Mesodermal cell (in vitro differentiated cells): ENCODE data around the gene SKOR1.

ENCODE experiments used
- H3K27ac ChIP-seq: 2 replicates; pipeline ENCODE4 v1.7.0; 2013; ENCODE audit warnings: mild to moderate bottlenecking, low read depth, low read length, moderate library complexity; ENCODE audit not compliant: severe bottlenecking
- H3K36me3 ChIP-seq: 2 replicates; pipeline ENCODE4 v1.7.1; 2013; ENCODE audit warnings: mild to moderate bottlenecking, low read length, moderate library complexity; ENCODE audit not compliant: control insufficient read depth, insufficient read depth
- H3K4me1 ChIP-seq: one replicate; pipeline ENCODE4 v1.7.1; 2013; ENCODE audit warnings: mild to moderate bottlenecking, low read length; ENCODE audit not compliant: insufficient read depth, control insufficient read depth, poor library complexity, severe bottlenecking
- H3K4me3 ChIP-seq: 2 replicates; pipeline ENCODE4 v1.7.0; 2013; ENCODE audit warnings: low read length, control low read depth, mild to moderate bottlenecking; ENCODE audit not compliant: insufficient read depth, poor library complexity, severe bottlenecking; ENCODE audit errors: extremely low read depth
- H3K9me3 ChIP-seq: 2 replicates; pipeline ENCODE4 v1.7.1; 2013; ENCODE audit warnings: mild to moderate bottlenecking, low read length, moderate library complexity; ENCODE audit not compliant: control insufficient read depth
- WGBS, 2 experiments: methylation state at CpG; one replicate each; pipeline ENCODE4 v1.1.5; 2013; ENCODE audit warnings: missing lambda C conversion rate in 2 of 2; ENCODE audit not compliant: insufficient coverage in 2 of 2; 5-methylcytosine and 5-hydroxymethylcytosine counted together

SKOR1 gene

DNA sequence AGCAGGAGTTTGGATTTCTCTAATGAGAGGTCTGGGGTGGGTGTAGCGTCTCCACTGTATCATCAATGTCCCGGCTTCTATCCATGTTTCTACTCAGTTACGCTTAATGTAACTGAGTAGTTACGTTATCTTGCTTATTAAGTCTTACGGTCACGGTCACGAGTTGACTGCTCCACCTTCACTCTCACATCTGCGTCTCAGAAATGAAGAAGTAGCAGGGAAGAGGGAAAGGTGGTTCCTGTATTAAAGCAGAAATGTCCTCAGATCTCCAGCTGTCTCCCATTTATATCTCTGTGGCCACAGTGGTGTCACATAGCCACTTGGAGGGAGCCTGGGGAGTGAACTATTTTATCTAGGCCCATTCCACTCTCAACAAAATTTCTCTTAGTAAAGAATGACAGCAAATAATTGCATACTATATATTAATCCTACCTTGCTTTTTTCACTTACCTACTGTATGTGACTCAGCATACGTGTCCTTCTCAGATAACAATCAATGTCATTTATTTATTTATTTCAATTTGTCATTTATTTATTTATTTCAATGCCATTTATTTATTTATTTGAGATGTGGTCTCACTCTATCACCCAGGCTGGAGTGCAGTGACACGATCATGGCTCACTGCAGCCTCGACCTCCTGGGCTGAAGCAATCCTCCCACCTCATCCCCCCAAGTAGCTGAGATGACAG, 54.3 kb downstream of the SKOR1 start:
- H3K27ac ChIP-seq: no peak overlapping the region
- WGBS, 2 experiments: 100% methylated on average over 3 to 7 of the region's 11 CpGs
- H3K36me3 ChIP-seq: no peaks in the 10 kb centered on the region
- H3K4me1 ChIP-seq: peaks cover 20% of the 10 kb centered on the region
- H3K9me3 ChIP-seq: no peaks in the 10 kb centered on the region
- H3K4me3 ChIP-seq: no peak overlapping the region

DNA sequence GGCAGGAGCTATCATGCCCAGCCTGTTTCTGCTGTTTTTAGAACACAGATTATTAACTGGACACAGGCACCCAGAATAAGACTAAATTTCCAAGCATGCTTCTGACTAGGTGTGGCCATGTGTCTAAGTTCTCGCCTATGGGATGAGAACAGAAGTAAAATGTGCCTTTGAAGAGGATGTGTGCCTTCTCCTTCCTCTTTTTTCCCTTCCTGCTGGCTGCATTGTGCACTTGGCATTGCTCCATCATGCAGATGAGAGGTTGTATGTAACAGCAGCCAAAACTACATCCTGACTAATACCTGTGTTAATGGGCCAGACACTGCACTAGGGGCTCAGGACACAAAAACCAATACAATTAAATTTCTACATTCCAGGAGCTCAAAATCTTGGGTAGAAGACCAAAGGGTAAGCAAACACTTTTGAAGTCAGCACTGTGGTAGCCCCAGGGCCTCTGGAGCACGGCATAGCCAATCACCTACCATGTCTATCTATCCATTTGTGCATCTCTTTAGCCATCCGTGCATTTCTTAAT, 55.4 kb downstream of the SKOR1 start:
- no peaks in the 10 kb centered on the region for H3K9me3 ChIP-seq

GRCh38 chr15:67882487-67883233, 57.4 kb downstream of the SKOR1 start:
- H3K36me3 ChIP-seq: no peaks in the 10 kb centered on the region
- peaks cover 28% of the 10 kb centered on the region for H3K4me1 ChIP-seq
- WGBS, 2 experiments: 85 to 92% methylated on average over 5 of the region's 8 CpGs
- H3K9me3 ChIP-seq: no peaks in the 10 kb centered on the region
- no peak overlapping the region for H3K4me3 ChIP-seq
- H3K27ac ChIP-seq: peak overlapping the region; percentile 51

More for the DNA sequence above, 55.4 kb downstream of the SKOR1 start:
- no peak overlapping the region for H3K4me3 ChIP-seq
- H3K4me1 ChIP-seq: peaks cover 28% of the 10 kb centered on the region
- H3K36me3 ChIP-seq: no peaks in the 10 kb centered on the region
- 89 to 96% methylated on average over 2 to 3 of the region's 3 CpGs for WGBS, 2 experiments
- no peak overlapping the region for H3K27ac ChIP-seq

DNA sequence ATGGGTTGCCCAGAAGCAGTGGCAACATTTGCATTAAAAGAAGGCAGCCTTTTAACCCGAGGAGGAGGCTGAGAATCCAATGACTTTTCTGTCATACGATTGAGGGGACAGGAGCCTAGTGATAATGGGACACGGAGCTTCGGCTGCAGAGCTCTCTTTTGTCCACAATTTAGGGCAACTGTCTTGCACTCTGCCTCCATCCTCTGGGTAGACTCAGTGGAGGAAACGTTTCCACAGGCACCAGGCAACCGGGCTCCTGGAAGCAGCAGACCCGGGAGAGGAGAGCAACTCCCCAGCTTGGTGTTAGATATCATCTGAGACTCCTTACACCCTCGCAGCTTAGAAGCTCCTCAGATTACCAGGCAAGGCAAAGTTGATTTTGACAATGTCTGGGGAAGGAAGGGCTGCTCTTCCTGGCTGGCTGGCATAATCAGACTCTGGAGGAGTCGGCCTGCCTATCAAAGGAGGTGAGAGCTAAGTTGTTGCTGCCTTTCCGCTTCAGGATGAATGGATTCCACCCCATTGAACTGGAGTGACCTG, 58.0 kb downstream of the SKOR1 start:
- Histone ChIP-seq H3K27ac (peak overlapping the region; percentile 29), H3K4me3 (no peak overlapping the region), H3K36me3 (no peaks in the 10 kb centered on the region), H3K4me1 (peaks cover 28% of the 10 kb centered on the region), H3K9me3 (no peaks in the 10 kb centered on the region)
- WGBS, 2 experiments: 56 to 59% methylated on average over 6 to 8 of the region's 10 CpGs

- peak overlapping the region; percentile 73 for H3K27ac ChIP-seq
- no peaks in the 10 kb centered on the region for H3K9me3 ChIP-seq
- H3K4me3 ChIP-seq: peak overlapping the region; percentile 40
- peaks cover 28% of the 10 kb centered on the region for H3K4me1 ChIP-seq
- no peaks in the 10 kb centered on the region for H3K36me3 ChIP-seq
- 100% methylated on average over 1 of the region's 6 CpGs; no CpG with 5 or more reads in 1 of the 2 experiments for WGBS, 2 experiments
Observed at GRCh38 chr15:67884009-67884408, 58.7 kb downstream of the SKOR1 start.
